Ascending aorta (tissue), 2 donors: Measurements from ENCODE around the gene ARHGAP24. TPM values are rescaled to one million over a fixed set of nuclear protein-coding genes. Genes with fewer than 3 reads are reported as not detected.

Experiments
- DNase-seq, 2 donors: peaks; one replicate each; pipeline ENCODE4 v3.0.0-alpha.2; 2019; ENCODE audit warnings: low spot score in 2 of 2
- H3K27ac ChIP-seq, 2 donors: fragments of 200-600 bp; sonication (generic); one replicate each; pipeline ENCODE4 v1.5.1; 2016 to 2017; ENCODE audit warnings: mild to moderate bottlenecking in 1 of 2
- H3K27me3 ChIP-seq: fragments of 200-600 bp; sonication (generic); one replicate; pipeline ENCODE4 v1.5.1; 2017
- H3K36me3 ChIP-seq, 2 donors: fragments of 200-600 bp; sonication (generic); one replicate each; pipeline ENCODE4 v1.5.1; 2016
- H3K4me1 ChIP-seq, 2 donors: fragments of 200-600 bp; sonication (generic); one replicate each; pipeline ENCODE4 v1.5.1; 2016 to 2017; ENCODE audit warnings: mild to moderate bottlenecking in 1 of 2
- H3K4me3 ChIP-seq, 2 donors: fragments of 200-600 bp; sonication (generic); one replicate each; pipeline ENCODE4 v1.5.1; 2016 to 2017; ENCODE audit warnings: mild to moderate bottlenecking in 1 of 2
- H3K9me3 ChIP-seq, 2 donors: fragments of 200-600 bp; sonication (generic); one replicate each; pipeline ENCODE4 v1.5.1; 2016
- intact Hi-C: fragments of 100-400 bp; cut with DNase I; formaldehyde crosslinking; loops from one replicate; pipeline ENCODE4 v1.15.1; 2023
- total RNA-seq: library from RNA; depleted of rRNA; stranded (reverse); fragments of >200 nt; gene quantifications from one replicate; pipeline ENCODE4 v1.1.0, GENCODE V29; 2016
- TF ChIP-seq, protein P1 (sequence below), 3 experiments: fragments of 200-600 bp in 2 of 3; fragments of 450-650 bp in 1 of 3; sonication (generic) in 2 of 3; IDR thresholded peaks; one replicate each; pipeline ENCODE4 v1.5.1; 2016 to 2019; ENCODE audit warnings: antibody characterized with exemption in 3 of 3, mild to moderate bottlenecking in 1 of 3, moderate library complexity in 1 of 3

The ARHGAP24 gene
- total RNA-seq, 1 donor from 2014 or later, result 13.9 TPM

DNA sequence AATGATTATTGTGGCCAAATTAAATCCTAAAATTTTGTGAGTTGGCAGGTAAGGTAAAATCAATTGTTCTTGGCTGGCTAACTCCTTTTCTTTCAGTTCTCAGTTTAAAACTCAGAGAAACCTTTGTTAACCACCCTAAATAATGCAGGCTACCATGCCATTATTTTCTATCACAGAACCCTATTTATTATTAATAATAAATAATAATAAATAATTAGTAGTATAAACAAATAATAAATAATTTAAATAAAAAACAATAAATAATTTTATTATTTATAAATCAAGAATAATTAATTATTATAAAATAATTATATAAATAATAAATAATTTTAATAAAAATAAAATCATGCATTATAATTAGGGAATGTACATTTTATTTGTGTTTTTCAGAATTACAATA lies 390.3 kb downstream of the ARHGAP24 start:
- no peak overlapping the region for H3K4me3 ChIP-seq
- no peaks in the 10 kb centered on the region for H3K27me3 ChIP-seq
- no peaks in the 10 kb centered on the region for H3K36me3 ChIP-seq
- TF ChIP-seq, protein P1, sequence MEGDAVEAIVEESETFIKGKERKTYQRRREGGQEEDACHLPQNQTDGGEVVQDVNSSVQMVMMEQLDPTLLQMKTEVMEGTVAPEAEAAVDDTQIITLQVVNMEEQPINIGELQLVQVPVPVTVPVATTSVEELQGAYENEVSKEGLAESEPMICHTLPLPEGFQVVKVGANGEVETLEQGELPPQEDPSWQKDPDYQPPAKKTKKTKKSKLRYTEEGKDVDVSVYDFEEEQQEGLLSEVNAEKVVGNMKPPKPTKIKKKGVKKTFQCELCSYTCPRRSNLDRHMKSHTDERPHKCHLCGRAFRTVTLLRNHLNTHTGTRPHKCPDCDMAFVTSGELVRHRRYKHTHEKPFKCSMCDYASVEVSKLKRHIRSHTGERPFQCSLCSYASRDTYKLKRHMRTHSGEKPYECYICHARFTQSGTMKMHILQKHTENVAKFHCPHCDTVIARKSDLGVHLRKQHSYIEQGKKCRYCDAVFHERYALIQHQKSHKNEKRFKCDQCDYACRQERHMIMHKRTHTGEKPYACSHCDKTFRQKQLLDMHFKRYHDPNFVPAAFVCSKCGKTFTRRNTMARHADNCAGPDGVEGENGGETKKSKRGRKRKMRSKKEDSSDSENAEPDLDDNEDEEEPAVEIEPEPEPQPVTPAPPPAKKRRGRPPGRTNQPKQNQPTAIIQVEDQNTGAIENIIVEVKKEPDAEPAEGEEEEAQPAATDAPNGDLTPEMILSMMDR (IDR thresholded peaks at IDR 0.05), result no peak
- peaks cover 0 to 32% of the 10 kb centered on the region in 2 donors for H3K4me1 ChIP-seq
- DNase-seq, result no peak
- intact Hi-C loops, result loop anchor here (5.0 kb wide), 3 partner anchors 38 to 83 kb away; no protein-coding TSS in a partner anchor
- no peaks in the 10 kb centered on the region for H3K9me3 ChIP-seq
- H3K27ac ChIP-seq, result peak overlapping the region in 1 of 2 donors; percentile 86

DNA sequence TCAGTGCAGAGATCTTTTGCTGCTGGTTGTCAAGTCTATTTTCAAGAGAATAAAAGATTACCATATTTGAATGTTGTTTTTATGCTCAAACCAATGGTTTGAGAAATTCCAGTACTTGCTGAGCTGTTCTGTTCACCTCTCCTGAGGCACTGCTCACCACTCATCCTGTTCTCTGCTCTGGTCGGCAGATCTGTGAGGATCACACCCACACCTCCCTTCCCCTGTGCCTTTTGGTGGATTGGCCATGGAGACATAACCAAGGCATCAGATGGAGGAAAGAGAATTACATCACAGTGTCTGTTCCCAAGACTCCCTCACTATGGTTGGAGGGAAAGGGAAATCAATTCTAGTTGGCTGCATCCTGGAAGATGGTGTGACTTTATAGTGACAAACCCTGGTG lies 391.6 kb downstream of the ARHGAP24 start:
- H3K4me1 ChIP-seq, result peaks cover 0 to 24% of the 10 kb centered on the region in 2 donors
- intact Hi-C loops, result loop anchor here (2.0 to 5.0 kb wide), 4 partner anchors 26 to 84 kb away; no protein-coding TSS in a partner anchor
- no peaks in the 10 kb centered on the region for H3K36me3 ChIP-seq
- DNase-seq, result no peak
- H3K4me3 ChIP-seq, result peak overlapping the region in 1 of 2 donors; percentile 31
- H3K9me3 ChIP-seq, result no peaks in the 10 kb centered on the region
- peak overlapping the region; percentile 83 to 86 for H3K27ac ChIP-seq
- no peaks in the 10 kb centered on the region for H3K27me3 ChIP-seq
- TF ChIP-seq, protein P1 (IDR thresholded peaks at IDR 0.05), result no peak

DNA sequence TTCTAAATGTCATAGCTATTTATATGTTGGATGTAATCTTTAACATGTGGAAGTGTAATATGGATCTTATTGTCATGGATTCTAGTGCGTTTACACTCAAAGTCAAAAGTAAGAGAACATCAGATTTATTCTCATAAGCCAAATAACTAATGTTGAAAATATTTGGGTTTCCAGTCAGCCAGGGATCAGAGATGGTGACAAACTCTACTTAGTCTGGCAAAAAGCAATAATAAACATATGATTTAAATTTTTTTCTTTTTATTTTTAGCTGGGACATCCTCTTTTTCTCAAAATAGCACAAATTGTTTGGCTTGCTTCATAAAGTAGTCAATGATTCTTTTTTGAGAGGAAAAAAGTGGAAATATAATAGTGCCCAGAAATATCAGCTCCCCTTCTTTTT lies 392.3 kb downstream of the ARHGAP24 start:
- Histone ChIP-seq H3K4me1 (peaks cover 0 to 19% of the 10 kb centered on the region in 2 donors), H3K9me3 (no peaks in the 10 kb centered on the region), H3K27me3 (no peaks in the 10 kb centered on the region), H3K27ac (peak overlapping the region; percentile 83 to 86), H3K4me3 (no peak overlapping the region), H3K36me3 (no peaks in the 10 kb centered on the region)
- intact Hi-C loops, result loop anchor here (2.0 to 5.0 kb wide), 4 partner anchors 26 to 85 kb away; no protein-coding TSS in a partner anchor
- DNase-seq, result no peak
- TF ChIP-seq, protein P1 (IDR thresholded peaks at IDR 0.05), result no peak

DNA sequence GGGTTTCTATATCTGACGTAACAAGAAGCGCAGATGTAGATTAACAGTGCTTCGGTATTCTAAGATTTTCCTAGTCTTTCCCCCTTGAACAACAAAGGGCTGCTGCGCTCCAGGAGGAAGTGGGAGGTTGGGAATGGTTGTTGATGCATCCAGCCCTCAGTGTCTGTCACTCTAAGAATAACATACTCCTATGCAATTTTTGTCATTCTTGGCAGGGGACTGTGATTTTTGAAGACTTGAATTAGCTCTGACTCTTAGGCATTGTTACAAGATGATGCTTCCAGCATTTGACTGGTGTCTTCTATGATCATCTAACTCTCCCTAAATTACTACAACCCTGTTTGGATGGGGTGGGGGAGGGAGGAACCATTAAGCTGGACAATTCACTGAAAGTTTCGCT lies 394.2 kb downstream of the ARHGAP24 start:
- no peak for DNase-seq
- TF ChIP-seq, protein P1 (IDR thresholded peaks at IDR 0.05), result no peak
- Histone ChIP-seq H3K27me3 (no peaks in the 10 kb centered on the region), H3K9me3 (no peaks in the 10 kb centered on the region), H3K27ac (peak overlapping the region; percentile 12 to 86), H3K4me3 (no peak overlapping the region), H3K36me3 (no peaks in the 10 kb centered on the region), H3K4me1 (peaks cover 0 to 19% of the 10 kb centered on the region in 2 donors)
- intact Hi-C loops, result loop anchor here (5.0 kb wide), 3 partner anchors 42 to 87 kb away; no protein-coding TSS in a partner anchor

DNA sequence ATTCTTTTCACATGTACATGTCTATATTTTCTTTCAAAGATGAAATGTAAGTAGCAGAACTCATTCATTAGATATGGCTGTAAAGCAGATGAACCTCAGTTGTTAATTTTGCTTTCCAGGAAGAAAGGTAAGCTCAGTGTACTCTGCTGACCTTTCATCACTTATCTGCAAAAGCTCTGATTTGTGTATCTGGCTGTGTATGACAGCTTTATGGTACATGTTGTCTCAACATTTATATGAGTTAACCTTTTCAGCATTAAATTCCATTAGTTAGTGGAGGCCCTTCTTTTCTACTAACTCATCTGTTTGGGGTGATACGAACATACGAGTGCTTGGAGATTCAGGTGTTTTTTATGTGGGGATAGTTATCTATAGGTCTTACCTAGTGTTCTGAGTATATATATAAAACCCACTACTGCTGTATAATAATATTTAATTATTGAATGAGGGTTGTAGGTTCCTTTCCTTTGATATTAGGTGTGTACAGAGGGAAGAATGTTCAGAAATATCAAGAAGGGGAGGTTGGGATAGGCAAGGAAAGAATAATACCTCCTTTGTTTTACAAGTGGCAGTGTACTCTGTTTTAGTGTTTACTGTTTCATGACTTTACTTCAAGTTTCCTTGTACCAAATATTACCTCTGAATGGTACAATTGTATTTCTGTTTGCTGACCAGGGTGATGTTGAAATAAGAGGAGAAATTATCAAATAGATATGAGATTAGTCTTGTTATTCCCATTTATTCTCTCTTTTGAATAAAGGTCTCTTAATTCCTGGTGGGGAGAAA lies 395.5 kb downstream of the ARHGAP24 start:
- no peak for DNase-seq
- TF ChIP-seq, protein P1 (IDR thresholded peaks at IDR 0.05), result no peak
- Histone ChIP-seq H3K4me3 (no peak overlapping the region), H3K9me3 (no peaks in the 10 kb centered on the region), H3K27ac (peak overlapping the region; percentile 24 to 86), H3K36me3 (no peaks in the 10 kb centered on the region), H3K4me1 (peaks cover 0 to 21% of the 10 kb centered on the region in 2 donors), H3K27me3 (no peaks in the 10 kb centered on the region)
- intact Hi-C loops, result loop anchor here (5.0 kb wide), 1 partner anchor 87 kb away; no protein-coding TSS in a partner anchor
